Mesenchymal stem cell (in vitro differentiated cells and primary cell): ENCODE measurements around the gene NCF4.

ENCODE experiments used
- DNase-seq: peaks from one replicate; pipeline ENCODE4 v3.0.0-alpha.2; 2013
- H2AFZ ChIP-seq: one replicate; pipeline ENCODE4 v1.6.1; 2013; ENCODE audit warnings: low read depth, mild to moderate bottlenecking, control low read depth, inconsistent platforms, low read length, moderate library complexity
- H2AK5ac ChIP-seq: 2 replicates; pipeline ENCODE4 v1.6.1; 2013; ENCODE audit warnings: low read length, moderate library complexity, mild to moderate bottlenecking, inconsistent platforms; ENCODE audit not compliant: severe bottlenecking
- H2BK120ac ChIP-seq: one replicate; pipeline ENCODE4 v1.6.1; 2013; ENCODE audit warnings: low read depth, mild to moderate bottlenecking, inconsistent platforms, low read length, moderate library complexity
- H2BK12ac ChIP-seq, 2 experiments: one replicate each; pipeline ENCODE4 v1.6.1; 2013; ENCODE audit warnings: inconsistent platforms in 2 of 2, low read length in 2 of 2, mild to moderate bottlenecking in 2 of 2, moderate library complexity in 2 of 2, control low read depth in 1 of 2
- H2BK15ac ChIP-seq: one replicate; pipeline ENCODE4 v1.6.1; 2013; ENCODE audit warnings: mild to moderate bottlenecking, low read depth, inconsistent platforms; ENCODE audit not compliant: poor library complexity, severe bottlenecking
- H2BK5ac ChIP-seq: 2 replicates; pipeline ENCODE4 v1.6.1; 2013; ENCODE audit warnings: low read depth, mild to moderate bottlenecking, low read length, control low read depth, inconsistent platforms; ENCODE audit not compliant: poor library complexity, severe bottlenecking
- H3K14ac ChIP-seq, 2 experiments: one replicate each; pipeline ENCODE4 v1.6.1; 2013; ENCODE audit warnings: inconsistent platforms in 2 of 2, low read length in 2 of 2, control low read depth in 1 of 2, mild to moderate bottlenecking in 1 of 2, moderate library complexity in 1 of 2
- H3K18ac ChIP-seq, 2 experiments: one replicate each; pipeline ENCODE4 v1.6.1; 2013; ENCODE audit warnings: inconsistent platforms in 2 of 2, low read length in 2 of 2, control low read depth in 1 of 2, low read depth in 1 of 2, mild to moderate bottlenecking in 1 of 2
- H3K23ac ChIP-seq, 2 experiments: one replicate each; pipeline ENCODE4 v1.6.1; 2013; ENCODE audit warnings: inconsistent platforms in 2 of 2, low read length in 2 of 2, mild to moderate bottlenecking in 2 of 2, moderate library complexity in 2 of 2, control low read depth in 1 of 2
- H3K27ac ChIP-seq: 2 replicates; pipeline ENCODE4 v1.5.1; 2013; ENCODE audit warnings: mild to moderate bottlenecking, moderate library complexity, low read length, control low read depth, inconsistent platforms; ENCODE audit not compliant: poor library complexity, severe bottlenecking
- H3K27me3 ChIP-seq, 2 experiments: 2 replicates each; pipeline versions ENCODE4 v1.6.1 to v1.7.0; 2013; ENCODE audit warnings: low read length in 2 of 2, mild to moderate bottlenecking in 2 of 2, moderate library complexity in 2 of 2, control low read depth in 1 of 2, inconsistent platforms in 1 of 2; ENCODE audit not compliant: control insufficient read depth in 1 of 2, insufficient read depth in 1 of 2
- H3K36me3 ChIP-seq, 2 experiments: 2 replicates each; pipeline versions ENCODE4 v1.6.1 to v1.7.0; 2013; ENCODE audit warnings: low read length in 2 of 2, control low read depth in 1 of 2, inconsistent platforms in 1 of 2, low read depth in 1 of 2, mild to moderate bottlenecking in 1 of 2; ENCODE audit not compliant: insufficient read depth in 2 of 2, control insufficient read depth in 1 of 2
- H3K4ac ChIP-seq, 2 experiments: one replicate each; pipeline ENCODE4 v1.6.1; 2013; ENCODE audit warnings: inconsistent platforms in 2 of 2, low read length in 2 of 2, mild to moderate bottlenecking in 2 of 2, moderate library complexity in 2 of 2, control low read depth in 1 of 2, low read depth in 1 of 2
- H3K4me1 ChIP-seq: 2 replicates; pipeline ENCODE4 v1.6.1; 2013; ENCODE audit warnings: low read depth, low read length, control low read depth; ENCODE audit not compliant: control insufficient read depth, insufficient read depth
- H3K4me2 ChIP-seq: 2 replicates; pipeline ENCODE4 v1.6.1; 2013; ENCODE audit warnings: low read length, mild to moderate bottlenecking, inconsistent platforms; ENCODE audit not compliant: poor library complexity, severe bottlenecking
- H3K4me3 ChIP-seq, 2 experiments: 2 replicates each; pipeline versions ENCODE4 v1.5.1 to v1.7.0; 2013; ENCODE audit warnings: low read length in 2 of 2, mild to moderate bottlenecking in 2 of 2, control low read depth in 1 of 2, low read depth in 1 of 2; ENCODE audit not compliant: insufficient read depth in 1 of 2
- H3K79me1 ChIP-seq: replicated peaks from 2 replicates; pipeline ENCODE4 v1.6.1; 2013; ENCODE audit warnings: mild to moderate bottlenecking, control low read depth, low read length, inconsistent platforms; ENCODE audit not compliant: poor library complexity, severe bottlenecking
- H3K9ac ChIP-seq: 2 replicates; pipeline ENCODE4 v1.7.0; 2013; ENCODE audit warnings: mild to moderate bottlenecking, low read length, moderate library complexity
- H3K9me3 ChIP-seq: 2 replicates; pipeline ENCODE4 v1.7.0; 2013; ENCODE audit warnings: mild to moderate bottlenecking, low read length; ENCODE audit not compliant: control insufficient read depth
- H4K8ac ChIP-seq: one replicate; pipeline ENCODE4 v1.6.1; 2013; ENCODE audit warnings: inconsistent platforms, mild to moderate bottlenecking, low read length, moderate library complexity
- H4K91ac ChIP-seq: one replicate; pipeline ENCODE4 v1.6.1; 2013; ENCODE audit warnings: mild to moderate bottlenecking, low read length, inconsistent platforms
- WGBS: methylation state at CpG from one replicate; pipeline ENCODE4 v1.1.7; 2013; ENCODE audit warnings: mixed read lengths; 5-methylcytosine and 5-hydroxymethylcytosine counted together

NCF4 gene

DNA sequence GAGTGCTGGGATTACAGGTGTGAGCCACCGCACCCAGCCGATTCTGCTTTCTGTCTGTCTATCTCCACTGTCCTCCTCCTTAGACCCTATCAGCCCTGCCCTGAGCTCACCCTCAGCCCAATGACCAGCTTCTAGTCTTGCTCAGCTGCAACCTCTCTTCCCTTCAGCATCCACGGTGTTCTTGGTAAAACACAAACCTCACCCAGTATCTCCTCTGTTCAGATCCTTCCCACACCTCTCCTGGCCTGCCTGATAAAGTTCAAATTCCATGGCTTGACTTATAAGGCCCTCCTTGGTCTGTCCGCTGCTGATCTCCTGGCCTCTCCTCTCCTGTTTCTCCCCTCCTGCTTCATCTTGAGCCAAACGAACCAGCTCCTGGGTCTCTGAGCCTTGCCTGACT is 14.5 kb upstream of the NCF4 start:
- Histone ChIP-seq H2BK12ac (no peak overlapping the region), H2BK5ac (no peak overlapping the region), H2BK120ac (no peak overlapping the region), H3K4me2 (no peak overlapping the region), H4K91ac (no peak overlapping the region), H4K8ac (no peak overlapping the region), H2AFZ (no peak overlapping the region), H2BK15ac (no peak overlapping the region), H3K4me1 (no peaks in the 10 kb centered on the region), H3K36me3 (no peaks in the 10 kb centered on the region), H3K9ac (no peak overlapping the region), H3K4me3 (no peak overlapping the region), H3K23ac (no peak overlapping the region), H2AK5ac (no peak overlapping the region), H3K14ac (no peak overlapping the region), H3K18ac (no peak overlapping the region), H3K27me3 (peaks cover 54 to 75% of the 10 kb centered on the region in 2 experiments), H3K79me1 (no peaks in the 10 kb centered on the region), H3K4ac (no peak overlapping the region), H3K27ac (no peak overlapping the region), H3K9me3 (no peaks in the 10 kb centered on the region)
- WGBS, result 75% methylated on average over 5 of the region's 5 CpGs
- no peak for DNase-seq

DNA sequence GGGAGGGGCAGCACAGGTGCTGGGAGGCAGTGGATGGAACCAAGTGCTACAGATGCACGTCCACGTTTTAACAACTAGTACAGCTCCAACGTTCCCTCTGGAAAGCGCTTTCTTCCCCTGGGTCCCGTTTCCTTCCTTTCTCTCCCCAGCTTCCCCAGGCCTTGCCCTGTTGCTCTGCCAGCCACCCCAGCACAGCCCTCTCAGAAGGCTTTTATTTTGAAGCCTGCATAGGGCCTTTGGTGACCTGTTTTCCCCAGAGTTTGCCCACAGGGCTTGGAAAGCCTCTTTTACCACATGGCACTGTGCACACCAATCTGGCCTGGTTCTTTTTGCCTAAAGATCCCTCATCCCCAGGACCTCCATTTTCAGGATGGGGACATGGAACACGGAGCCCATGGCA is 13.9 kb upstream of the NCF4 start:
- Histone ChIP-seq H3K4me1 (no peaks in the 10 kb centered on the region), H3K4ac (no peak overlapping the region), H3K36me3 (no peaks in the 10 kb centered on the region), H3K79me1 (no peaks in the 10 kb centered on the region), H3K4me3 (no peak overlapping the region), H3K23ac (no peak overlapping the region), H3K14ac (no peak overlapping the region), H2AFZ (no peak overlapping the region), H3K18ac (no peak overlapping the region), H2BK5ac (no peak overlapping the region), H3K4me2 (no peak overlapping the region), H3K27ac (no peak overlapping the region), H4K91ac (no peak overlapping the region), H2BK120ac (no peak overlapping the region), H3K9ac (no peak overlapping the region), H3K9me3 (no peaks in the 10 kb centered on the region), H2BK15ac (no peak overlapping the region), H2BK12ac (no peak overlapping the region), H3K27me3 (peaks cover 60 to 81% of the 10 kb centered on the region in 2 experiments), H2AK5ac (no peak overlapping the region), H4K8ac (no peak overlapping the region)
- 79% methylated on average over 6 of the region's 6 CpGs for WGBS
- no peak for DNase-seq

DNA sequence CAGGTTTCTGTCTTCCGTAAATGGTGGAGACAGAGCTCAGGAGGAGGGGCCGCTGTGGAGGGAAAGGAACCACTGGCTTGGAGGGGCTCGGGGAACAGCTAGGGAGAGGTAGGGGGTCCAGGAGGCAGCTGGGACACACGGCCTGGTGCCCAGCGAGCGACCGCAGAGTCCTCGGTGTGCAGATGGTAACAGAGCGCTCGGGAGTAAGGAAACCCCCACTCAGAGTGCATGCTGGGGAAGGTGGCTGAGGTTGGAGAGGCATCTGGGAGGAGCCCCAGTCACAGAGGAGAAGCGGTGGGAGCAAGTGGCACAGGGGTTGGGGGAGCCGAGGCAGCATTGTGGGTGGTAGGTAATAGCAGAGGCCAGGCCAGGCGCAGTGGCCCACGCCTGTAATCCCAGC is 10.8 kb upstream of the NCF4 start:
- no peak overlapping the region for H2BK5ac ChIP-seq
- no peak overlapping the region for H2AK5ac ChIP-seq
- no peak overlapping the region for H3K14ac ChIP-seq
- H3K36me3 ChIP-seq, result no peaks in the 10 kb centered on the region
- H3K23ac ChIP-seq, result no peak overlapping the region
- no peak overlapping the region for H3K4ac ChIP-seq
- H4K8ac ChIP-seq, result no peak overlapping the region
- no peaks in the 10 kb centered on the region for H3K79me1 ChIP-seq
- no peak overlapping the region for H3K18ac ChIP-seq
- WGBS, result 89% methylated on average over 14 of the region's 14 CpGs
- no peak for DNase-seq
- H3K27ac ChIP-seq, result no peak overlapping the region
- no peak overlapping the region for H3K4me3 ChIP-seq
- no peaks in the 10 kb centered on the region for H3K4me1 ChIP-seq
- peaks cover 4% of the 10 kb centered on the region for H3K9me3 ChIP-seq
- no peak overlapping the region for H4K91ac ChIP-seq
- peaks cover 46 to 74% of the 10 kb centered on the region in 2 experiments for H3K27me3 ChIP-seq
- H3K4me2 ChIP-seq, result no peak overlapping the region
- no peak overlapping the region for H2BK120ac ChIP-seq
- H2BK15ac ChIP-seq, result no peak overlapping the region
- H3K9ac ChIP-seq, result no peak overlapping the region
- no peak overlapping the region for H2BK12ac ChIP-seq
- H2AFZ ChIP-seq, result no peak overlapping the region

DNA sequence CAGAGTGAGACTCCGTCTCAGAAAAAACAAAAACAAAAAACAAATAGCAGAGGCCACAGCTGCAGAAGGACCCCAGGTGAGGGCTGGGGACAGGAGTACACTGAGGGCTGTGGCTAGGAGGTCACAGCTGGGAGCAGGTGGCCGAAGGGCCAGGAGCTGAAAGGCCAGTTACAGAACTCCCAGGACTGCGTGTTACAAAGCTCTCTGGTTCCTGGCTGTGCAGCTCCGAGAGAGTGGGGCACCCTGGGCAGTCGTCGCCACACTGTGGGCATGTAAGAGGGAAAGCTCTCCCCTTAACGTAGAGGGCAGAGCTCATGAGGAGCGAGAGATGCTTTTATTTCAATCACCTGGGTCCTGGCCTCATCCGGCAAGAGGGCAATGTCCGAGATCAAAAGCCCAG is 10.1 kb upstream of the NCF4 start:
- peaks cover 4% of the 10 kb centered on the region for H3K9me3 ChIP-seq
- 81% methylated on average over 8 of the region's 10 CpGs for WGBS

More for the DNA sequence above, 10.1 kb upstream of the NCF4 start:
- no peak overlapping the region for H2BK12ac ChIP-seq
- H4K91ac ChIP-seq, result no peak overlapping the region
- no peak overlapping the region for H3K14ac ChIP-seq
- H3K18ac ChIP-seq, result no peak overlapping the region
- no peak overlapping the region for H2AK5ac ChIP-seq
- H3K4me1 ChIP-seq, result no peaks in the 10 kb centered on the region
- no peak overlapping the region for H3K4me2 ChIP-seq
- no peak overlapping the region for H3K27ac ChIP-seq
- H3K27me3 ChIP-seq, result peaks cover 46 to 71% of the 10 kb centered on the region in 2 experiments
- no peak overlapping the region for H3K4ac ChIP-seq
- H2BK120ac ChIP-seq, result no peak overlapping the region
- H2BK15ac ChIP-seq, result no peak overlapping the region
- no peak overlapping the region for H4K8ac ChIP-seq
- no peaks in the 10 kb centered on the region for H3K36me3 ChIP-seq
- H3K4me3 ChIP-seq, result no peak overlapping the region
- H3K79me1 ChIP-seq, result no peaks in the 10 kb centered on the region
- no peak for DNase-seq
- H2BK5ac ChIP-seq, result no peak overlapping the region
- no peak overlapping the region for H3K9ac ChIP-seq
- H3K23ac ChIP-seq, result no peak overlapping the region
- no peak overlapping the region for H2AFZ ChIP-seq
